Neural cell (in vitro differentiated cells): ENCODE data around the gene CDK15.

Source experiments
- EP300 ChIP-seq: fragments of 450-650 bp; conservative IDR thresholded peaks from 2 replicates; pipeline ENCODE4 v1.6.1; 2014; ENCODE audit warnings: antibody characterized with exemption, mild to moderate bottlenecking, moderate library complexity; ENCODE audit not compliant: poor library complexity, severe bottlenecking
- EZH2 ChIP-seq: fragments of 200-600, 300-800 bp; shearing (Covaris generic), sonication (generic); IDR thresholded peaks from 2 replicates; pipeline ENCODE4 v1.6.1; 2014; ENCODE audit warnings: antibody characterized with exemption, low read length, borderline replicate concordance, mild to moderate bottlenecking; ENCODE audit not compliant: insufficient read depth, poor library complexity, severe bottlenecking
- RAD21 ChIP-seq: fragments of 450-650 bp; conservative IDR thresholded peaks from 2 replicates; pipeline ENCODE4 v1.6.1; 2014; ENCODE audit warnings: antibody characterized with exemption, mild to moderate bottlenecking, moderate library complexity
- TAF1 ChIP-seq: IDR thresholded peaks from 2 replicates; pipeline ENCODE4 v1.6.1; 2012; ENCODE audit warnings: low read depth
- TF ChIP-seq, protein P1 (sequence below): fragments of 450-650 bp; IDR thresholded peaks from 2 replicates; pipeline ENCODE4 v1.5.1; 2014; ENCODE audit warnings: antibody characterized with exemption, mild to moderate bottlenecking, moderate library complexity; ENCODE audit not compliant: poor library complexity, severe bottlenecking

DNA sequence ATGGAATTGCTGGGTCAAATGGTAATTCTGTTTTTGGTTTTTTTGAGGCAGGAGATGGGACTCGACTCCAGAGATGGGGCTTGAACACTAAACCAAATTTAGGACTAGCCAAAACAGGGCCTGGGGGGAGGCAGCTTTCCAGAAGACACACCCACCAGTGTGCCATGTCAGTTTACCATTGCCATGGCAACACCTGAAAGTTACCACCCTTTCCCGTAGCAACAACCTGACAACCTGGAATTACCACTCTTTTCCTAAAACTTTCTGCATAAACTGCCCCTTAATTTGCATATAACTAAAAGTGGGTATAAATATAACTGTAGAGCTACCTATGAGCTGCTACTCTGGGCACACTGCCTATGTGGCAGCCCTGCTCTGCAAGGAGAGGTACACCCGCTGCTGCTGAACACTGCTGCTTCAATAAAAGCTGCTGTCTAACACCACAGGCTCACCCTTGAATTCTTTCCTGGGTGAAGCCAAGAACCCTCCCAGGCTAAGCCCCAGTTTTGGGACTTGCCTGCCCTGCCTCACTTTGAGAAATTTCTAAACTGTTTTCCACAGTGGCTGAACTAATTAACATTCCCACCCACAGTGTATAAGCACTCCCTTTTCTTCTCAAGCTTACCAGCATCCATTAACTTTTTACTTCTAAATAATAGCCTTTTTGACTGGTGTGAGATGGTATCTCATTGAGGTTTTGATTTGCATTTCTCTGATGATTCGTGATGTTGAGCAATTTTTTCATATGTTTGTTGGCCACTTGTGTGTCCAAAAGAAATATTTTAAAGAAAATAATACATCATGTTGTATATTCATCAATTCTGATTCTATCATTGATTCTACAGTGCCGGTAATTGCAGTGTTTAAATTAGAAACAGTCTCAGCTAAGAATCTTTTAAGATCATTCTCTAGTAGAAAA is 10.6 kb downstream of the CDK15 start:
- no peak for TF ChIP-seq TAF1
- no peak for TF ChIP-seq EP300
- TF ChIP-seq, protein P1, sequence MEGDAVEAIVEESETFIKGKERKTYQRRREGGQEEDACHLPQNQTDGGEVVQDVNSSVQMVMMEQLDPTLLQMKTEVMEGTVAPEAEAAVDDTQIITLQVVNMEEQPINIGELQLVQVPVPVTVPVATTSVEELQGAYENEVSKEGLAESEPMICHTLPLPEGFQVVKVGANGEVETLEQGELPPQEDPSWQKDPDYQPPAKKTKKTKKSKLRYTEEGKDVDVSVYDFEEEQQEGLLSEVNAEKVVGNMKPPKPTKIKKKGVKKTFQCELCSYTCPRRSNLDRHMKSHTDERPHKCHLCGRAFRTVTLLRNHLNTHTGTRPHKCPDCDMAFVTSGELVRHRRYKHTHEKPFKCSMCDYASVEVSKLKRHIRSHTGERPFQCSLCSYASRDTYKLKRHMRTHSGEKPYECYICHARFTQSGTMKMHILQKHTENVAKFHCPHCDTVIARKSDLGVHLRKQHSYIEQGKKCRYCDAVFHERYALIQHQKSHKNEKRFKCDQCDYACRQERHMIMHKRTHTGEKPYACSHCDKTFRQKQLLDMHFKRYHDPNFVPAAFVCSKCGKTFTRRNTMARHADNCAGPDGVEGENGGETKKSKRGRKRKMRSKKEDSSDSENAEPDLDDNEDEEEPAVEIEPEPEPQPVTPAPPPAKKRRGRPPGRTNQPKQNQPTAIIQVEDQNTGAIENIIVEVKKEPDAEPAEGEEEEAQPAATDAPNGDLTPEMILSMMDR: no peak
- no peak for TF ChIP-seq RAD21
- TF ChIP-seq EZH2: no peak
